ENCODE measurements around the gene RFX4.

The RFX4 gene

DNA sequence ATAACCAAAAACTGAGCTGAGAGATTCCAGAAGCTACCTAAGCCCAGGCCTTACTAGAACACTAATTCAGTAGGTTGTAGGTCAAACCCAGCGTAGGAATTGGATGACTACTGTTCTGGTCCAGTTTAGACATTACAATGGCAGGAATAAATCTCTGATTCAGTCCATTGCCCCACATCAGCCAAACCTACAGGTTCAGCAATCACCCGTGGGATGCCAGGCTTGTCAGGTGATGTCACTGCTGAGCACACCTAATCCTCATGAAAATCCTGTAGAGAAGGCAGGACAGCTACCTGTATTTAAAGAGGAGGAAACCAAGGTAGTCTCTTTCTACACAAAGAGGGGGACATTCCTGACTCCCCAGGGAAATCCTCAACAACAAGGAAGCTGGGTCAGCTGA, 63.7 kb downstream of the RFX4 start:
- no peak for DNase-seq (ENCODE audit: low read depth in 1 of 2, low spot score in 1 of 2)
- TF ChIP-seq, protein P1, sequence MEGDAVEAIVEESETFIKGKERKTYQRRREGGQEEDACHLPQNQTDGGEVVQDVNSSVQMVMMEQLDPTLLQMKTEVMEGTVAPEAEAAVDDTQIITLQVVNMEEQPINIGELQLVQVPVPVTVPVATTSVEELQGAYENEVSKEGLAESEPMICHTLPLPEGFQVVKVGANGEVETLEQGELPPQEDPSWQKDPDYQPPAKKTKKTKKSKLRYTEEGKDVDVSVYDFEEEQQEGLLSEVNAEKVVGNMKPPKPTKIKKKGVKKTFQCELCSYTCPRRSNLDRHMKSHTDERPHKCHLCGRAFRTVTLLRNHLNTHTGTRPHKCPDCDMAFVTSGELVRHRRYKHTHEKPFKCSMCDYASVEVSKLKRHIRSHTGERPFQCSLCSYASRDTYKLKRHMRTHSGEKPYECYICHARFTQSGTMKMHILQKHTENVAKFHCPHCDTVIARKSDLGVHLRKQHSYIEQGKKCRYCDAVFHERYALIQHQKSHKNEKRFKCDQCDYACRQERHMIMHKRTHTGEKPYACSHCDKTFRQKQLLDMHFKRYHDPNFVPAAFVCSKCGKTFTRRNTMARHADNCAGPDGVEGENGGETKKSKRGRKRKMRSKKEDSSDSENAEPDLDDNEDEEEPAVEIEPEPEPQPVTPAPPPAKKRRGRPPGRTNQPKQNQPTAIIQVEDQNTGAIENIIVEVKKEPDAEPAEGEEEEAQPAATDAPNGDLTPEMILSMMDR (IDR thresholded peaks at IDR 0.05; ENCODE audit: insufficient read depth, low read length): no peak
- TF ChIP-seq GABPA (IDR thresholded peaks at IDR 0.05; ENCODE audit: low read depth) (no peak), SPI1 (IDR thresholded peaks at IDR 0.05; ENCODE audit: borderline replicate concordance, low read depth) (no peak), POLR2AphosphoS5 (IDR thresholded peaks at IDR 0.05; ENCODE audit: low read depth) (no peak)
- TF ChIP-seq, protein P2, sequence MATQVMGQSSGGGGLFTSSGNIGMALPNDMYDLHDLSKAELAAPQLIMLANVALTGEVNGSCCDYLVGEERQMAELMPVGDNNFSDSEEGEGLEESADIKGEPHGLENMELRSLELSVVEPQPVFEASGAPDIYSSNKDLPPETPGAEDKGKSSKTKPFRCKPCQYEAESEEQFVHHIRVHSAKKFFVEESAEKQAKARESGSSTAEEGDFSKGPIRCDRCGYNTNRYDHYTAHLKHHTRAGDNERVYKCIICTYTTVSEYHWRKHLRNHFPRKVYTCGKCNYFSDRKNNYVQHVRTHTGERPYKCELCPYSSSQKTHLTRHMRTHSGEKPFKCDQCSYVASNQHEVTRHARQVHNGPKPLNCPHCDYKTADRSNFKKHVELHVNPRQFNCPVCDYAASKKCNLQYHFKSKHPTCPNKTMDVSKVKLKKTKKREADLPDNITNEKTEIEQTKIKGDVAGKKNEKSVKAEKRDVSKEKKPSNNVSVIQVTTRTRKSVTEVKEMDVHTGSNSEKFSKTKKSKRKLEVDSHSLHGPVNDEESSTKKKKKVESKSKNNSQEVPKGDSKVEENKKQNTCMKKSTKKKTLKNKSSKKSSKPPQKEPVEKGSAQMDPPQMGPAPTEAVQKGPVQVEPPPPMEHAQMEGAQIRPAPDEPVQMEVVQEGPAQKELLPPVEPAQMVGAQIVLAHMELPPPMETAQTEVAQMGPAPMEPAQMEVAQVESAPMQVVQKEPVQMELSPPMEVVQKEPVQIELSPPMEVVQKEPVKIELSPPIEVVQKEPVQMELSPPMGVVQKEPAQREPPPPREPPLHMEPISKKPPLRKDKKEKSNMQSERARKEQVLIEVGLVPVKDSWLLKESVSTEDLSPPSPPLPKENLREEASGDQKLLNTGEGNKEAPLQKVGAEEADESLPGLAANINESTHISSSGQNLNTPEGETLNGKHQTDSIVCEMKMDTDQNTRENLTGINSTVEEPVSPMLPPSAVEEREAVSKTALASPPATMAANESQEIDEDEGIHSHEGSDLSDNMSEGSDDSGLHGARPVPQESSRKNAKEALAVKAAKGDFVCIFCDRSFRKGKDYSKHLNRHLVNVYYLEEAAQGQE (IDR thresholded peaks at IDR 0.05; ENCODE audit: insufficient replicate concordance, low read depth): no peak

DNA sequence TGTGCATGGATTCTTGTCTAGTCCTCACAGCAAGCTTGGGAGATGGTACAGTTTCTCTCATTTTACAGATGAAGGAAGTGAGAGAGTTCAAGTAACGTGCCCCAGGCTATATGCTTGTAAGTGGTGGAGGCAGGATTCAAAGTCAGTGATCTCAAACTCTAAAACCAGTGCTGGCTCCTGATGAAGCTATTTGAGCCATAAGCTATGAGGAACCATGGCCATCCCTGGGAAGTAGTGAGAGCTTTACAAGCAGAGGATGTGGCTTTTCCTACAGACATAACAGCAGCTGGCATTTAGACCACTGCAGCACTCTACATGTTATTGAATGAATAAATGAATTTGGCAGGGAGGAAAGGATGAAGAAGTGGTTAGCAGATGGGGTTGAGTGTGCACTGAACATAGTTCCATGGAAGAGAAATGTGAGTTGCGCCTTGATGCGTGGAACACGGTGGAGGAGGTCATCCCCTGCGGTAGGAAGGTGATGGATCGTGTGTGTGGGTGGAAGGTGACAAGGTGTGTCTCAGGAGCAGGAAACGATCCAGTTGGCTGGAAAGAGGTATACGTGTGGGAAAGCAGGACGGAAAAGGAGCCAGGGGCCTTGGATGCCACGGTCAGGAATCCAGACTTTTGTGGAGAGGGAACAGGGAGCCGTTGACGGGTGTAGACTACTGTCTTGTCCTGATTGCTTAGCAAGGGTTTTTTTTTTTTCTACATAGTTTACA, 65.2 kb downstream of the RFX4 start:
- TF ChIP-seq, protein P1 (IDR thresholded peaks at IDR 0.05; ENCODE audit: insufficient read depth, low read length): no peak
- TF ChIP-seq GABPA (IDR thresholded peaks at IDR 0.05; ENCODE audit: low read depth): no peak
- no peak for TF ChIP-seq POLR2AphosphoS5 (IDR thresholded peaks at IDR 0.05; ENCODE audit: low read depth)
- TF ChIP-seq, protein P2 (IDR thresholded peaks at IDR 0.05; ENCODE audit: insufficient replicate concordance, low read depth): no peak
- no peak for TF ChIP-seq SPI1 (IDR thresholded peaks at IDR 0.05; ENCODE audit: borderline replicate concordance, low read depth)
- Histone ChIP-seq H3K27me3 (ENCODE audit: insufficient read depth, poor library complexity, severe bottlenecking) (no peaks in the 10 kb centered on the region), H3K27ac (replicated peaks) (no peak overlapping the region), H3K4me3 (replicated peaks; ENCODE audit: insufficient read depth, low read length) (no peak overlapping the region)
- no peak for DNase-seq (ENCODE audit: low read depth in 1 of 2, low spot score in 1 of 2)

More for the DNA sequence above, 63.7 kb downstream of the RFX4 start:
- Histone ChIP-seq H3K4me3 (replicated peaks; ENCODE audit: insufficient read depth, low read length) (no peak overlapping the region), H3K27ac (replicated peaks) (no peak overlapping the region), H3K27me3 (ENCODE audit: insufficient read depth, poor library complexity, severe bottlenecking) (no peaks in the 10 kb centered on the region)

DNA sequence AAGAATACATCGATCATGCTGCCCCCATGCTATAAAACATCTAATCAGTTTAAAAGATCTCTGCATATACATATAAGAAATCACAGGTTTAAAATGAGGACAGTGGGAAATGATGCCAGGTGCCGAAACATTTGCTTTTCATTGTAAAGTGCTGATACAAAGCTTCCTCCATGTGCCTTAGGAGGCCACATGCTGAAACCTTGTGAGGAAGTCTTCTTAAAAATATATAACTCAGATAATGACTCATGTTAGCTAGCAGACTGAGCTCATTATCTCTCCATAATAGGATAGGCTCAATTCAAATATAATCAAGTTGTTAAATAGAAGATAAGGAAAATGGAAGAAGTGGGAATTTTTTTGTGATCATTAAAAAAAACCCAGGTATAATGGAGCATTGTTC, 65.9 kb downstream of the RFX4 start:
- no peak for DNase-seq (ENCODE audit: low read depth in 1 of 2, low spot score in 1 of 2)
- H3K27me3 ChIP-seq (ENCODE audit: insufficient read depth, poor library complexity, severe bottlenecking): no peaks in the 10 kb centered on the region
- H3K27ac ChIP-seq (replicated peaks): no peak overlapping the region
- no peak overlapping the region for H3K4me3 ChIP-seq (replicated peaks; ENCODE audit: insufficient read depth, low read length)
- TF ChIP-seq, protein P2 (IDR thresholded peaks at IDR 0.05; ENCODE audit: insufficient replicate concordance, low read depth): no peak
- TF ChIP-seq, protein P1 (IDR thresholded peaks at IDR 0.05; ENCODE audit: insufficient read depth, low read length): no peak
- TF ChIP-seq SPI1 (IDR thresholded peaks at IDR 0.05; ENCODE audit: borderline replicate concordance, low read depth) (no peak), POLR2AphosphoS5 (IDR thresholded peaks at IDR 0.05; ENCODE audit: low read depth) (no peak), GABPA (IDR thresholded peaks at IDR 0.05; ENCODE audit: low read depth) (no peak)

Measured in HL-60 (cell line).